ENCODE measurements around the gene AGTPBP1.

Gene AGTPBP1

DNA sequence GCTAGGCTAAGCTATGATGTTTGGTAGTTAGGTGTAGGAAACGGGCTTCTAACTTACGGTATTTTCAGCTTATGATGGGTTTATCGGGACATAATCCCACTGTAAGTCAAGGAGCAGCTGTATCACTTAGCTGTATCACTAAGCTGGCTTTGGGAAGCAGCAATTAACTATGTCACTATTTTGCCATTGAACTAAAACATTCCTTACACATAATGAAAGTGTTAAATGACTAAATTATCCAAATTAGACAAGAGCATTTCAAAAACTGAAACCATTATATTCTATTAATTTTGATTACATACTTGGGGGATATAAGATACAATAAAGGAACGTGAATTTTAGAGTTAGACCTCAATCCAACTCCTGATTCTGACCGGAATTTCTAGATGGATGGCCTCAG, 188.3 kb downstream of the AGTPBP1 start:
- H3K4me1 ChIP-seq (ENCODE audit: control insufficient read depth, insufficient read depth, low read length, unreplicated experiment), result no peaks in the 10 kb centered on the region
- H2AFZ ChIP-seq (ENCODE audit: low read length, unreplicated experiment), result no peak overlapping the region
- no peaks in the 10 kb centered on the region for H3K36me3 ChIP-seq (ENCODE audit: insufficient read depth, low read length)
- H3K27ac ChIP-seq (ENCODE audit: low read depth, low read length), result no peak overlapping the region
- no peaks in the 10 kb centered on the region for H3K79me2 ChIP-seq (ENCODE audit: control insufficient read depth, insufficient read depth, low read length, unreplicated experiment)
- H3K4me3 ChIP-seq (ENCODE audit: low read depth, low read length), result no peak overlapping the region
- no peaks in the 10 kb centered on the region for H3K27me3 ChIP-seq (ENCODE audit: insufficient read depth, low read length)

DNA sequence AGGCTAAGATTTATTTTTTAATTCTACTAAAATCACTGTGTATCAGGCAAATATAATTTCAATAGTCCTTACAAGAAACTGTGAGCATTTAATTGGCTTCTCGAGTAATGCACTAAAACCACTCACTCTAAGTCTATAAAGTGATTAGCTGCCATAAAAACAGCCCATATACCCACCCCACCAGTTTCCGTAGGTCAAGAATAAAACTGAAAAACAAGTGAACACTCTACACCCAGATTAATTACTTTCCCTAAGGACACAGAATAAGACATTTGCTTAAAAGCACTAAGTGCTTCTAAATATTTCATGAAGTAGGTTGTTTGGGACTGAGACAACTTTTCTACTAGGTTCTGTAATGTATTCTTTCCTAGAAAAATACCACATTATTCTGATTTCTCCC, 194.2 kb downstream of the AGTPBP1 start:
- H3K27ac ChIP-seq (ENCODE audit: low read depth, low read length), result no peak overlapping the region
- H3K4me1 ChIP-seq (ENCODE audit: control insufficient read depth, insufficient read depth, low read length, unreplicated experiment), result no peaks in the 10 kb centered on the region
- no peaks in the 10 kb centered on the region for H3K79me2 ChIP-seq (ENCODE audit: control insufficient read depth, insufficient read depth, low read length, unreplicated experiment)
- H3K4me3 ChIP-seq (ENCODE audit: low read depth, low read length), result no peak overlapping the region
- no peak overlapping the region for H2AFZ ChIP-seq (ENCODE audit: low read length, unreplicated experiment)
- H3K27me3 ChIP-seq (ENCODE audit: insufficient read depth, low read length), result no peaks in the 10 kb centered on the region
- H3K36me3 ChIP-seq (ENCODE audit: insufficient read depth, low read length), result no peaks in the 10 kb centered on the region

DNA sequence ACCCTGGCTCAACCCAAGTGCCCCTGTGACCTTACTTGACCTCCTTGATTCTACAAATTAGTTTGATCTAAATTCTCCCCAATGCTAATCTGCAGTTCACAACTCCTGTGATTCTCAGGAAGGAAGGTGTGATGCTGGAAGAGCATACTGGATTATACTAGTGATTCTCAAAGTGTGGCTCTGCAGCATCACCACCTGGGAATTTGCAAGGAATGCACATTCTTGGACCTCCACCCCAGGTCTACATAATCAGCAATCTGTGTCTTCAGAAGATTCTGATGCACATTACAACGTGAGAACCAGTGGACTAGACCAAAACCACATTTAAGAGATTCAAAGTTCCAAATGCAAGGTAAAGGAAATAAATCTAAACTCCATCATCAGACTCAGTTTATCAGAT, 198.6 kb downstream of the AGTPBP1 start:
- Histone ChIP-seq H3K4me1 (ENCODE audit: control insufficient read depth, insufficient read depth, low read length, unreplicated experiment) (no peaks in the 10 kb centered on the region), H3K4me3 (ENCODE audit: low read depth, low read length) (no peak overlapping the region), H2AFZ (ENCODE audit: low read length, unreplicated experiment) (no peak overlapping the region)

DNA sequence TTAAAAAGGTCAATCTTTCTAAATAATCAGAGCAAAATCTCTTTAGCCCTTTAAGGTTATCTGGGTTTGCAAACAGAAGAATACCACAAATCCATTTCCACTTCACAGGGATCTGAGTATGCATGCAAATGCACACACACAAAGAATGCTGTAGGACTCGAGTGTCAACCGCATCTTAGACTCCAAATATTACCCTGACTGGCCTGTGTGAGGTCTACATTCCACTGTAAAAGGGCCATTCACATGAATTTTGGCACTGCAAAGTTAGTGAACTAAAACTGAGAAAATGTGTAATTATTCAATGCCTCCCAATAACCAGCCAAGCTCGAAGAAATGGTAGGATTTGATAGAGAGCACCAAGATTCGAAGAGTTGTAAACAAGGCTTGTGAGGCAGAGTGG, 199.9 kb downstream of the AGTPBP1 start:
- Histone ChIP-seq H3K27ac (ENCODE audit: low read depth, low read length) (no peak overlapping the region), H3K79me2 (ENCODE audit: control insufficient read depth, insufficient read depth, low read length, unreplicated experiment) (no peaks in the 10 kb centered on the region)

More for the DNA sequence above, 198.6 kb downstream of the AGTPBP1 start:
- Histone ChIP-seq H3K36me3 (ENCODE audit: insufficient read depth, low read length) (no peaks in the 10 kb centered on the region), H3K79me2 (ENCODE audit: control insufficient read depth, insufficient read depth, low read length, unreplicated experiment) (no peaks in the 10 kb centered on the region), H3K27me3 (ENCODE audit: insufficient read depth, low read length) (no peaks in the 10 kb centered on the region), H3K27ac (ENCODE audit: low read depth, low read length) (no peak overlapping the region)

DNA sequence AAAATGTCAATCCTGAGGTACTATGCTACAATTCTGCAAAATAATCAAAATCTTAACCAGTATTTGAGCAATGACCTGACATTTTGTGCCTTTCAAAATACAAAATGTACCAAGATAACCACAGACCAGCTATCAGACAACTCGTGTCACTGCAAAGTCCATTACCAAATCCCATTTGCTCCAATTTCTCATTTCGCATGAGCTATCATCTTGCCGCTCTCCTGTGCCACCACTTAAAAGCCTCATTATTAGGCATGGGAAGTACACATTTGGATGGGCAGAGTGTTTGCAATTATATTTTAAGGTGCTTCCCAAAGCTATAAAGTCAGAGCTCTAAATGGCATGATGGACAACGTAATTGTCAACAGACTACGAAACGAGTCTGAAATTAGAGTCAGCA, 205.2 kb downstream of the AGTPBP1 start:
- H2AFZ ChIP-seq (ENCODE audit: low read length, unreplicated experiment), result no peak overlapping the region
- H3K27me3 ChIP-seq (ENCODE audit: insufficient read depth, low read length), result no peaks in the 10 kb centered on the region; the same call in 1 of the 2 replicates
- no peaks in the 10 kb centered on the region for H3K36me3 ChIP-seq (ENCODE audit: insufficient read depth, low read length)
- peaks cover 15% of the 10 kb centered on the region for H3K4me1 ChIP-seq (ENCODE audit: control insufficient read depth, insufficient read depth, low read length, unreplicated experiment)
- peak overlapping the region; percentile 49 for H3K27ac ChIP-seq (ENCODE audit: low read depth, low read length)
- no peaks in the 10 kb centered on the region for H3K79me2 ChIP-seq (ENCODE audit: control insufficient read depth, insufficient read depth, low read length, unreplicated experiment)
- H3K4me3 ChIP-seq (ENCODE audit: low read depth, low read length), result peak overlapping the region; percentile 21; the same call in 1 of the 2 replicates

More for the DNA sequence above, 199.9 kb downstream of the AGTPBP1 start:
- no peaks in the 10 kb centered on the region for H3K36me3 ChIP-seq (ENCODE audit: insufficient read depth, low read length)
- H2AFZ ChIP-seq (ENCODE audit: low read length, unreplicated experiment), result no peak overlapping the region
- no peak overlapping the region for H3K4me3 ChIP-seq (ENCODE audit: low read depth, low read length)
- no peaks in the 10 kb centered on the region for H3K27me3 ChIP-seq (ENCODE audit: insufficient read depth, low read length)
- H3K4me1 ChIP-seq (ENCODE audit: control insufficient read depth, insufficient read depth, low read length, unreplicated experiment), result peaks cover under 1% of the 10 kb centered on the region

DNA sequence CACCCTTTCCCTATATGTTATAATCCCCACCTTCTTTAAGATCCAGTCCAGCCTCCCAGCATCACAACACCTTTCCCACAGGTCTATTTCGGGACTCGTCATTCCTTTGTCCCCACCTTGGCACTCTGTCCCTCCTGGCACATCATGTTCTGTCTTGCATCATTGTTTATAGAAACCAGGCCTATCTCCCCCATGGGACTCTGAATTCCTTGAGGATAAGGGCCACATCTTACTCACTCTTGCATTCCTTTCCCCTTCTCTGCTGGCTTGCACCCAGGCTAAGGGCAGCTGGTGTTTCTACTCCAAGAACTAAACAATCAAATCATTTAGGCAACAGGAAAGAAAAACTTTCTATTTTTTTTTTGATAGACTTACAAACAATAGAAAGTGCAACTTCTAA, 205.7 kb downstream of the AGTPBP1 start:
- peaks cover 15% of the 10 kb centered on the region for H3K4me1 ChIP-seq (ENCODE audit: control insufficient read depth, insufficient read depth, low read length, unreplicated experiment)
- H3K36me3 ChIP-seq (ENCODE audit: insufficient read depth, low read length), result no peaks in the 10 kb centered on the region
- H3K4me3 ChIP-seq (ENCODE audit: low read depth, low read length), result no peak overlapping the region
- H3K27ac ChIP-seq (ENCODE audit: low read depth, low read length), result peak overlapping the region; percentile 49
- no peak overlapping the region for H2AFZ ChIP-seq (ENCODE audit: low read length, unreplicated experiment)
- H3K27me3 ChIP-seq (ENCODE audit: insufficient read depth, low read length), result no peaks in the 10 kb centered on the region; the same call in 1 of the 2 replicates
- no peaks in the 10 kb centered on the region for H3K79me2 ChIP-seq (ENCODE audit: control insufficient read depth, insufficient read depth, low read length, unreplicated experiment)

DNA sequence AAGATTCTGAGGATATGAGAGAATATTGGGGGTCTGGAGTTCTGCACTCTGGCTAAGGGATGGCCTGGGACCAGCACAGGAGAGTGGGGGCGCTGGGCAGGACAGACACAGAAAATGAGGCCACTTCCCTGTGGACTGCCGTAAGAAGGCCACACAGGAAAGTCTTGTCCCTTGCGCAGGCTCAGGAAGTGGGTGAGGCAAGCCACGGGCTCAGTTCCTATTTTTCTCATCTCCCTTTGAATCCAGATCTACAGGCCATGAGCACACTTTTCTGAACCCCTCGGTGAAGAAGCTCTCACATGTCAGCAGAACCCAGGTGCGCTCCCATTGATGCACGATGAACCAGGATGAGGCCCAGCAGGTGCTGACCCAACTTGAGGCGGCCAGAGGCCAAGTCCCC, 207.4 kb downstream of the AGTPBP1 start:
- H2AFZ ChIP-seq (ENCODE audit: low read length, unreplicated experiment), result no peak overlapping the region

DNA sequence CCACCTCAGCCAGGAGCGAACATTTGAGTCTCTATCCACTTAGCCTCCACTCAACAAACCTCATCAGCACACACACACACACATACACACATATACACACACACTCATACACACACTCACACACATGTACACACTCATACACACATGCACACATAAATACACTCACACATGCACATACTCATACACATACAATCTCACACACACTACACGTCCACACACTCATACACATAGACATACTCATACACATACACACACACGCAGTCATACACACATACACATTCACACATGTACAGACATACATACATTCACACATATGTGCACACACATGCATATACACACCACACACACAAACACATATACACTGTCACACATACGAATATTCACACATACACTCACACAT, 208.2 kb downstream of the AGTPBP1 start:
- Histone ChIP-seq H3K4me1 (ENCODE audit: control insufficient read depth, insufficient read depth, low read length, unreplicated experiment) (peaks cover 15% of the 10 kb centered on the region), H3K79me2 (ENCODE audit: control insufficient read depth, insufficient read depth, low read length, unreplicated experiment) (no peaks in the 10 kb centered on the region), H3K4me3 (ENCODE audit: low read depth, low read length) (no peak overlapping the region), H3K36me3 (ENCODE audit: insufficient read depth, low read length) (no peaks in the 10 kb centered on the region), H3K27ac (ENCODE audit: low read depth, low read length) (no peak overlapping the region), H3K27me3 (ENCODE audit: insufficient read depth, low read length) (peaks cover 15% of the 10 kb centered on the region), H2AFZ (ENCODE audit: low read length, unreplicated experiment) (no peak overlapping the region)

More for the DNA sequence above, 207.4 kb downstream of the AGTPBP1 start:
- peaks cover 15% of the 10 kb centered on the region for H3K4me1 ChIP-seq (ENCODE audit: control insufficient read depth, insufficient read depth, low read length, unreplicated experiment)
- H3K4me3 ChIP-seq (ENCODE audit: low read depth, low read length), result no peak overlapping the region
- no peaks in the 10 kb centered on the region for H3K79me2 ChIP-seq (ENCODE audit: control insufficient read depth, insufficient read depth, low read length, unreplicated experiment)
- H3K27me3 ChIP-seq (ENCODE audit: insufficient read depth, low read length), result peaks cover 9% of the 10 kb centered on the region
- no peak overlapping the region for H3K27ac ChIP-seq (ENCODE audit: low read depth, low read length)
- no peaks in the 10 kb centered on the region for H3K36me3 ChIP-seq (ENCODE audit: insufficient read depth, low read length)

DNA sequence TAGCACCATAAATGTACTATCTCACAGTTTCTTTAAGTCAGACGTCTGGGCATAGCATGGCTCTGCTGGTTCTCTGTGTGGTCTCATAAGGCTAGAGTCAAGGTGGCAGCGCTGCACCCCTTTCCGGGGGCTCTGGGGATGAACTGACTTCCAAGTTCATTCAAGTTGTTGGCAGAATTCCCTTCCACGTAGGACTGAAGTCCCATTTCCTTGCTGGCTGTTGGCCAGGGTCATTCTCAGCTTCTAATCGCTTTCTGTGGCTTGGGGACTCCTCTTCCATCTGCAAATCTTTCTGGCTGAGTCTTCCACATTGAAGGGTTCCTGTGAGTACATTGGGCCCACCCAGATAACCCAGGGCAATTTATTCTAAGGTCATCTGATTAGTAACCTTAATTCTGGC, 211.0 kb downstream of the AGTPBP1 start:
- Histone ChIP-seq H2AFZ (ENCODE audit: low read length, unreplicated experiment) (no peak overlapping the region), H3K27me3 (ENCODE audit: insufficient read depth, low read length) (peaks cover 34% of the 10 kb centered on the region), H3K79me2 (ENCODE audit: control insufficient read depth, insufficient read depth, low read length, unreplicated experiment) (no peaks in the 10 kb centered on the region), H3K36me3 (ENCODE audit: insufficient read depth, low read length) (no peaks in the 10 kb centered on the region), H3K4me1 (ENCODE audit: control insufficient read depth, insufficient read depth, low read length, unreplicated experiment) (peaks cover 3% of the 10 kb centered on the region), H3K4me3 (ENCODE audit: low read depth, low read length) (no peak overlapping the region), H3K27ac (ENCODE audit: low read depth, low read length) (no peak overlapping the region)

DNA sequence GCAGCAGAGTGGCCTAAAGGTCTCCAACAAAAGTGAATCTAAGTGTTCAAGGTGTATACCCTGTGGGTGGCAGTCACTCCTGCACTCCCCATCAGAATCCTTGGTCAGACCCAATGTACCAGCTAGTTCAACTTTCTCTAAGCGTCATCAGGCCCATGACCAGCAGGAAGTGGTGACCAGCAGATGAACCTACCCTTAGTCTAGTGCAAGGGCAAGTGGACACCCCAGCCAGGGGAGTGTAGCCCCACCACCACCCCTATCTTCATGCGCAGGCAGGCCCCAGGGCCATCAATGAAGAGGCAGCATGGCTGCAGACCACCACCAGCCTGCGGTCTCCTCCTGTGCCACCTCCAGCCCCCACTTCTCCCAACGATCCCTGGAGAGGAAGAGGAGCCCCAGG, 213.1 kb downstream of the AGTPBP1 start:
- Histone ChIP-seq H3K79me2 (ENCODE audit: control insufficient read depth, insufficient read depth, low read length, unreplicated experiment) (no peaks in the 10 kb centered on the region), H3K27ac (ENCODE audit: low read depth, low read length) (no peak overlapping the region), H2AFZ (ENCODE audit: low read length, unreplicated experiment) (no peak overlapping the region), H3K4me3 (ENCODE audit: low read depth, low read length) (no peak overlapping the region), H3K4me1 (ENCODE audit: control insufficient read depth, insufficient read depth, low read length, unreplicated experiment) (no peaks in the 10 kb centered on the region), H3K36me3 (ENCODE audit: insufficient read depth, low read length) (no peaks in the 10 kb centered on the region), H3K27me3 (ENCODE audit: insufficient read depth, low read length) (peaks cover 55% of the 10 kb centered on the region)

DNA sequence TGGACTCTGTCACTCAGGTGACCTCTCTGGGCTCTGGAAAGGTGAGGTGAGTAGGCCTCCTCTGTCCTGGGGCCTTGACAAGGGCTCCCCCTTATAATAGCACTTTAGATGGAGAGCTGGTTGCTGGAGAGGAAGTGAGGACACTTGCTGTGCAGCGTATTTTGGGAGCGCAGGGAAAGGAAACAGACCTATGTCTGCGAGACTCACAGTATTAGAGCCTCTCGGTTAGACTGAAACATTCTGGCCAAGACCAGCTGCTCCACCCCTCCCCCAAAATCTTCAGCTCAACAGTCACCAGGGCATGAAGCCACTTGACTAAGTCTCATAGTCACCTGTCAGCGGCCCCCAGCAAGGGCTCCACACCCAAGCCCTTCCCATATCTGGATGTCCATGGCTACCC, 213.6 kb downstream of the AGTPBP1 start:
- no peak overlapping the region for H3K27ac ChIP-seq (ENCODE audit: low read depth, low read length)
- H3K79me2 ChIP-seq (ENCODE audit: control insufficient read depth, insufficient read depth, low read length, unreplicated experiment), result no peaks in the 10 kb centered on the region
- H3K4me1 ChIP-seq (ENCODE audit: control insufficient read depth, insufficient read depth, low read length, unreplicated experiment), result no peaks in the 10 kb centered on the region

More for the DNA sequence above, 213.6 kb downstream of the AGTPBP1 start:
- Histone ChIP-seq H2AFZ (ENCODE audit: low read length, unreplicated experiment) (no peak overlapping the region), H3K36me3 (ENCODE audit: insufficient read depth, low read length) (no peaks in the 10 kb centered on the region), H3K4me3 (ENCODE audit: low read depth, low read length) (no peak overlapping the region), H3K27me3 (ENCODE audit: insufficient read depth, low read length) (peaks cover 60% of the 10 kb centered on the region)
